Measurements from ENCODE around the gene ICAM4.

GRCh38 chr19:10274589-10274988, 12.2 kb upstream of the ICAM4 start:
- no peak for TF ChIP-seq SIRT6 (IDR thresholded peaks at IDR 0.05; ENCODE audit: low read length)
- no peak for TF ChIP-seq HDAC2 (IDR thresholded peaks at IDR 0.05; ENCODE audit: borderline replicate concordance in 1 of 2, low read depth in 2 of 2, low read length in 2 of 2)
- TF ChIP-seq CHD7 (IDR thresholded peaks at IDR 0.05; ENCODE audit: insufficient replicate concordance, low read length) = no peak
- no peak for TF ChIP-seq MAX (IDR thresholded peaks at IDR 0.05)
- TF ChIP-seq POLR2A (IDR thresholded peaks at IDR 0.05; ENCODE audit: control extremely low read depth in 1 of 2, low read depth in 2 of 2, low read length in 2 of 2) = no peak
- no peak for TF ChIP-seq POLR2AphosphoS5 (IDR thresholded peaks at IDR 0.05; ENCODE audit: low read depth, low read length)
- no peak for TF ChIP-seq EP300 (IDR thresholded peaks at IDR 0.05; ENCODE audit: borderline replicate concordance in 1 of 2, low read depth in 2 of 2, low read length in 2 of 2)
- TF ChIP-seq, protein P1, sequence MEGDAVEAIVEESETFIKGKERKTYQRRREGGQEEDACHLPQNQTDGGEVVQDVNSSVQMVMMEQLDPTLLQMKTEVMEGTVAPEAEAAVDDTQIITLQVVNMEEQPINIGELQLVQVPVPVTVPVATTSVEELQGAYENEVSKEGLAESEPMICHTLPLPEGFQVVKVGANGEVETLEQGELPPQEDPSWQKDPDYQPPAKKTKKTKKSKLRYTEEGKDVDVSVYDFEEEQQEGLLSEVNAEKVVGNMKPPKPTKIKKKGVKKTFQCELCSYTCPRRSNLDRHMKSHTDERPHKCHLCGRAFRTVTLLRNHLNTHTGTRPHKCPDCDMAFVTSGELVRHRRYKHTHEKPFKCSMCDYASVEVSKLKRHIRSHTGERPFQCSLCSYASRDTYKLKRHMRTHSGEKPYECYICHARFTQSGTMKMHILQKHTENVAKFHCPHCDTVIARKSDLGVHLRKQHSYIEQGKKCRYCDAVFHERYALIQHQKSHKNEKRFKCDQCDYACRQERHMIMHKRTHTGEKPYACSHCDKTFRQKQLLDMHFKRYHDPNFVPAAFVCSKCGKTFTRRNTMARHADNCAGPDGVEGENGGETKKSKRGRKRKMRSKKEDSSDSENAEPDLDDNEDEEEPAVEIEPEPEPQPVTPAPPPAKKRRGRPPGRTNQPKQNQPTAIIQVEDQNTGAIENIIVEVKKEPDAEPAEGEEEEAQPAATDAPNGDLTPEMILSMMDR (IDR thresholded peaks at IDR 0.05; ENCODE audit: control extremely low read depth in 1 of 3, insufficient read depth in 1 of 3, low read depth in 1 of 3, low read length in 3 of 3) = no peak
- TF ChIP-seq TCF12 (IDR thresholded peaks at IDR 0.05; ENCODE audit: low read depth, low read length) = no peak
